ENCODE results near the gene CELF1.

DNA sequence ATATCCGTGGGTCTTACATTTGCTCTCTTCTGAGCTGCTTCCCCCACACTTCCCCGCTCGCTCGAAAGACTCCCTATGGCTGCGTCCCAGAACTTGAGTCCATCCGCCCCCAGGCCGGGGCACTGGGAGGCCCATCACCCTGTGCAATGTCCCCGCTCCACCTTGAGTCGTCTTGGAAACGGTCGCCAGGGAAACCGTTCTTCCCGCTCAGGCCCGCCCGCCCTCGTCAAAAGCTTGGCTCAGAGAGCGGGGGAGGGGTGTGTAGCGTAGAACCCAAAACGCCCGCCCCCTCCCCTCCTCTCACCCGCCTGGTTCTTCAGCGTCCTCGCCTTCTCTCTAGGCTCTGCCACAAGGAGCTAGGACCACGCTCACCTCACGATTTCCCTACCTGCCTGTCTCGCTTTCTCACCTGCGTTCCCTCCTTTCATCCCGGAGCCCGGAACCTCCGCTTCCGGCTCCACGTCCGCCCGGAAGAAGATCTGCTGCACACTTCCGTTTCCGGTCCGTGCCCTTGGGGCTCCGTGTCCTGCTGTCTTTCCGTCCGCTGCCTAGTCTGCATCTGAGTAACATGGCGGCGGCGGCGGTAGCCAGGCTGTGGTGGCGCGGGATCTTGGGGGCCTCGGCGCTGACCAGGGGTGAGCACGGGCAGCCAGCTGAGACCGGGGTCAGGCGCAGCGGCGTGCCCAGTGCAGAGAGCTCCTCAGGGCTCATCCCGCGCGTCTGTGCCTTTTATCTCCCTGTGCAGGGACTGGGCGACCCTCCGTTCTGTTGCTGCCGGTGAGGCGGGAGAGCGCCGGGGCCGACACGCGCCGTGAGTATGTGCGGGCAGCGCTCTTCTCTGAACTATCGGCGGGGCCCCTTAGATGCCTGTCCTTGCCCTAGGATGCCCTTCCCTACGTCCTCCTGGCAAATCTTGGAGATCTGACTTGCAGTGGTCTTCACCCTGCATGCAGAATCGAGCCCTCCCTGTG is 25.9 kb upstream of the CELF1 start, which contains the start of the genes KBTBD4 and NDUFS3:
- TF ChIP-seq CTCF (conservative IDR thresholded peaks at IDR 0.05 in 1 of 2, IDR thresholded peaks at IDR 0.05 in 1 of 2; ENCODE audit: low read depth in 1 of 2, low read length in 2 of 2) = no peak
- no peak for TF ChIP-seq EZH2 (IDR thresholded peaks at IDR 0.05; ENCODE audit: low read length, missing control alignments)

Data from fibroblast of lung (primary cell).